HG03280 (cell line): ENCODE measurements around the gene GAPVD1.
"Not testable (repeated sequence)": the region's sequence is repeated elsewhere in the genome, so short reads cannot be mapped to it uniquely, and the experiment has no call there.

Source experiments
- ATAC-seq: cut with Tn5 transposase; IDR thresholded peaks from one replicate; pipeline ENCODE4 v1.9.1; 2021; ENCODE audit warnings: mild to moderate bottlenecking, moderate library complexity; ENCODE audit not compliant: unreplicated experiment

GAPVD1 gene

DNA sequence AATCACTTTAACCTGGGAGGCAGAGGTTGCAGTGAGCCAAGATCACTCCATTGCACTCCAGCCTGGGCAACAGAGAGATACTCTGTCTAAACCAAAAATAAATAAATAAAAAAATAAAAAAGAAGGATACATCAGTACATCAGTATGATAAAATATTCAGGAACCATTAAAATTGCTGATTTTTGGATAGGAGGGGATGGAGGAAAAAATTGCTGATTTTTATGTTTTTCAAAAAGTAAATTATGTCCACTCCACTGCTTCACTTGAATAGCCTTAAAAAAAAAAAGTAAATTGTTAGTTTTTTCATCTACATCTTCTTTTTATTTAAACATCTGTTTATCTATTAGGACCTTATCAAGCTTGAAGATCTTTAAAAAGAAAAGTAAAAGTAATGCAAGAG, 7.4 kb upstream of the GAPVD1 start:
- ATAC-seq: no peak

DNA sequence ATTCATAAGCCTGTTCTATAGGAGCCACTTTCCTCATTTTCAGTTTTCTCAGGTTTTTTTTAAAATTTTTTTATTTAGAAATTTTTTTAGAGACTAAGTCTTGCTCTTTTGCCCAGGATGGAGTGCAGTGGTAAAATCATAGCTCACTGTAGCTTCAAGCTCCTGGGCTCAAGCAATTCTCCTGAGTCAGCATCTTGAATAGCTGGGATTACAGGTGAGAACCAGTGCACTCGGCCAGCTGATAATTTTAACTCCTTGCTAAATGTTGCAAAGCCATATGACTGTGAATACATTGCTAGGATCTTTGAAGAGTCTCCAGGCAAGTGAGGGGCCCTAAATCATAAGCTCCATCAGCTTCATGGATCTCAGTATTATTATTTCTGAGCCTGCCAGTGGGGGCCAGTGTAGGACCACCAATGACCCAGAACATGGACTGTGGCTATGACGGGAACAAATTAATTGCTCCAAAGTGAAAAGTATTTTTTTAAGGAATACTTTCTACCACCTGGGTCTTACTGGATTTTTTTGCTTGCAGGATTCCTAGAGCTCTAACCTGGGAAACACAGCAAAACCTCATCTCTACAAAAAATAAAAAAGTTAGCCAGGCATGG, 5.7 kb upstream of the GAPVD1 start:
- ATAC-seq: no peak

DNA sequence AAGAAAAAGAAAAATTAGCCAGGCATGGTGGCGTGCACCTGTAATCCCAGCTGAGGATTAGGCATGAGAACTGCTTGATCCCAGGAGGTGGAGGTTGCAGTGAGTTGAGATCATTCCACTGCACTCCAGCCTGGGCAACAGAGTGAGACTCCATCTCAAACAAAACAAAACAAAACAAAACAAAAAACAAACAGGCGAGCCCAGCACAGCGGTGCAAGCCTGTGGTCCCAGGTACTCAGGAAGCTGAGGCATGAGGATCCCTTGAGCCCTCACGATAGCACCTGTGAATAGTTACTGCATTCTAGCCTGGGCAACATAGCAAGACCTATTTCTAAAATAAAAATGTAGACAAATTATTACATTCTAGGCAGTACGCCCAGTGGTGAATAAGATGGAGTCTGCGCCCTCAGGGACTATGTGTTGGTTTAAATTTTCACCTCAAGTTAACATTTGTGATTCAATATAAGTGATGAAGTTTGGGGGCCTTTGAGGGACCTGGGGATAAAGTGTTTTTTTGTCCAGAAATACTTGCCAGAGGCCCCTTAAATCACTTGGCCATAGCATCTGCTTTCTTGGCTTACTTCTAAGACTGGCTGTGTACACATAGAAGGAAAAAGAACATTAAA, 3.4 kb upstream of the GAPVD1 start:
- no peak for ATAC-seq

DNA sequence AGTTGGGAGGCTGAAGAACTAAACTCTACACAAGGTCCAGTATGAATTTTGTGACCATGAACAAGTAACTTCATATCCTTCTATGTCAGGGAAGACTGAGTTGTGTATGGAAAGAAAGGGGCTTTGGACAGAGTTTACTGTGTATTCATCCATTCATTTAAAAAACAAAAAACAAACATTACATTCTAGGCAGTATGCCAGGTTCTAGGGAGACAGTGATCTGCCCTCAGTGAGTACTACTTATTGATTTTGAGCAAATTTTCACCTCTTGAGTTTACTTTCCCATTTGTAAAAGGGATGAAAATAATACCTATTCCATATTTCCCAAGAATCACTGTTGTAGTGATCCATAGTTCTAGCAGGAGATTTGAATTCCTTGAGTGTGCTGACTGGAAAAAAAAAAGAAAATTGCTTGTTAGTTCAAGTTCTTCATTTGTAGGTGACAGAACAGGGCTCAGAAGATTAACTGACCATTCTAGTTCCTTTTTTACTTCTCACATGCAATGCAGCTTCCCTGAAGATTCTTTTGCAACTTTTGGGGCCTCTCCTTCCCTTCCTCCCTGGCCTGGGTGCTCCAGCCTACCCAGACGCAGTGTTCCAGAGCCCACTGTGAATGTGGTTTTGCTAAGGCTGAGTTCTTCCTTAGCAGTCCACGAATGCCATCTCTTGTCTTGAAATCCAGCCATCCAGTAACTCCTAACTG, 2.6 kb upstream of the GAPVD1 start:
- no peak for ATAC-seq

DNA sequence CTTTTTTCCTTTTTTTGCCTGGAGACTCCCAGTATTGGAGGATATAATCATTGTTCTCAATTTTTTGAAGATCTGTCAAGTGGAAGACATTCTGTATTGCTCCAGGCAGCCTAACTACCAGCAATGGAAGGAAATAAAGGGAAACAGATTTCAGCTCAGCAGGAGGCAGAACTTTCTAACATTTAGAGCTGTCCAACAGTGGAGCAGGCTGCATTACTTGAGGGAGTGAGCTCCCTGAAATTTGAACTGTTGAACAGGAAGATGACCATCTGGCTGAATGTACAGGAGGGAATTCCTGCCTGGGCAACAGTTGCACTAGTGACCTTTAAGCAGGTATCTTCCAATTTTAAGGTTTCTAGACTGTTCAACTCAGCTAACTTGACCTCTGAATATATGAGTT, 1.1 kb upstream of the GAPVD1 start:
- ATAC-seq: no peak

DNA sequence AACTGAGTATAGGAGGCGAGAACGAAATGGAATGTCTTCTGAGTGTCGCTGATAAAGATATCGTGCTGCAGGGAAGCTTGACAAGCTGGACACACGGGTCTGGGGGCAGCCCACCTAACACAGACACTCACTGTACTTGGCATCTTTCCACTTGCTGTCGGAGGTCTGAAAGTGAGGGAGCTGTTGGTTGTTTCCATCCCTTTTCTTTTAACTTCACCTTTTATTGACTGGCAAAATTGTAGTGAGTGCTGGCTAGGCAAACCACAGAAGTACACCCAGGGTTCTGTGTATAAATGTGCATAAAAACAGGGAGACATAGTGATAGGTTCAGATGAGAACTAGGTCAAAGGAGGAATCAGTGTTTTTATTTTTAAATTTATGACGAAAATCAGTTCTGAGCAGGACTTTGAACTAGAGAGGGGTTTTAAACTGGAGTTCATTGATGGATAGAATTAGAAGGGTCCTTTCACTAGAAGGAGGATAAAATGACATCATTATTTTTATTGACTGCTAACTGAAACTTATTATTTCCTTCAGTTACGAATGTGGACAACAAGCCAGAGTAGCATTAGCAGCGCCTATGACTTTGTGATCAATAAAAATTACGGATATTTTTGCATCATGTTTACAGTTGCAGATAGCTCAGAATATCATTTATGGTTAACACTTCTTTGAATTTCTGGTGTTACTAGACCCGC, 817 bp downstream of the GAPVD1 start:
- no peak for ATAC-seq

DNA sequence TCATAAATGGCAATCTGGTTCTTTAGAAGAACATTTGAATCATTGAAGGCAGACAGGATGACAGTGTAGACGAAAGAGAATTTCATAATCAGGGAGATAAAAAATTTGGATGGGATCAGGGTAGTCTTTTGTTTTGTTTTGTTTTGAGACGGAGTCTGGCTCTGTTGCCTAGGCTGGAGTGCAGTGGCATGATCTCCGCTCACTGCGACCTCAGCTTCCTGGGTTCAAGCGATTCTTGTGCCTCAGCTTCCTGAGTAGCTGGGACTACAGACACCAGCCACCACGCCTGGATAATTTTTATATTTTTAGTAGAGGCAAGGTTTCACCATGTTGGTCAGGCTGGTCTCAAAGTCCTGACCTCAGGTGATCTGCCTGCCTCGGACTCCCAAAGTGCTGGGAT, 2.4 kb downstream of the GAPVD1 start:
- ATAC-seq: not testable (repeated sequence)

DNA sequence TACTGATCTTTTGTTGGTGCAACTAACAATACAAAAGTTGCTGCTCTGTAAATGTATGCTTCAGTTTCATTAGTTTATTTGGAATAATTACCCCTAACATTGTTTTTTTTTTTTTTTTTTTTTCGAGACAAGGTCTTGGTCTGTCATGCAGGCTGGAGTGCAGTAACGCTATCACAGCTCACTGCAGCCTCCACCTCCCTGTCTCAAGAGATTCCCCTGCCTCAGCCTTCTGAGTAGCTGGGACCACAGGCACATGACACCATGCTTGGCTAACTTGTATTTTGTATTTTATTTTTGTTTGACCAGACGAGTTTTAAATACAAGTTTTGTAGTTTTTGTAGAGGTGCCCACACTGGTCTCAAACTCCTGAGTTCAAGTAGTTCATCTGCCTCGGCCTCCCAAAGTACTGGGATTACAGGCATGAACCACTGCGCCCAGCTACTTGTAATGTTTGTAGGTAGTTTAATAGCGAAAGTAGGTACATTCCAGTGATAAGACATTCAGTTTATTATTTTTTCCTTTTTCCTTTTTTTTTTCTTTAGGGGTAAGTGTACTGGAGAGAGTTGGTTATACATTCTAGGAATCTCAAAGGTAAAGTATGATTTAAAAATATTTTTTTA, 6.9 kb downstream of the GAPVD1 start:
- ATAC-seq: no peak

DNA sequence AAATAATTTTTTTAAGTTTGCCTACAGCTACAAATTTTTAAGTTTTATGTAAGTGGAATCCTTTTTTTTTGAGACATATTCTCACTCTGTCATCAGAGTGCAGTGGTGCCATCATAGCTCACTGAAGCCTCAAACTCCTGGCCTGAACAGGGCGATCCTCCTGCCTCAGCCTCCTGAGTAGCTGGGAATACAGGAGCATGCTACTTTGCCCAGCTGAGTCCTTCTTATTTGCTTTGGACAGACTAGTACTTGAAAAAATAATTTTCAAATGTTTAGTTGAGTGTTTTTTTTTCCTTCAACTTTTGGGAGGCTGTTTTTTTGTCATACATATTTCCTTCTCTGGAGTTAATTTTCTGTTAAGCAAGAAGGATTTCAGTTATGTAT, 7.4 kb downstream of the GAPVD1 start:
- no peak for ATAC-seq

DNA sequence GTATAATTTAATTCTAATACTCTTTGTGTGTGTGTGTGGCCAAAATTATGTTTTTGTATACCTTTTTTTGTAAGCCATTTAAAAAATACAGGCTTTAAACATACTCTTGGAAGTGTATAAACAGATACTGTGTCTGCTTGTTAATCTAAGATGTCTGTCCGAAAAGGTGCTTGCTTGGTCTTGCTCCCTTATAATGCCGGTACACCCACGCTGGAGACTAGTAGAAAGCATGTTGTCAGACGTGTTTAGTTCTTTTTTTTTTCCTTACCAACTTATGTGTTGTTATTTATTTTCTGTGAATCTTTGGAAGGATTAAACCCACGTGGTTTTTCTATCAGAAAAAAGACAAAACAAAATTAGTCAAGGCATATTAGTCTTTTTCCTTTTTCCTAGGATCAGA, 9.5 kb downstream of the GAPVD1 start:
- no peak for ATAC-seq

DNA sequence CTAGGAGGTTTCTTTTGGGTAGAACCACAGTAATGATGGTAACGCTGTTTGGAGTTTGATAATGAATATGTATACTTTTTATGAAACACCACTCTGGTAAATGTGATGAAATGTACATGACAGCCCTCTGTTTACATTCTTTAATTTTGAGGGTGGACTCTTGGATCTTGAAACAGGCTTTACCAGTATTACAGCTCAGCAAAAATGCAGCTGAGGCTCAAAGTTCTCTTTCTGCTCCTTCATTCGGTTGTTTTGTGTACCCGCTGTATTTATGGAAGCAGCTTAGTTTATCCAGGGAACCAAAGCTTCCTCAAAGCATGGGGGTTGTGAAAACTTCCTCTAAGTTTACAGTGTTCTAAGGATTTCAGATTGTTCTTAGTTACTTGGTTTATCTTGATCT, 11.1 kb downstream of the GAPVD1 start:
- no peak for ATAC-seq

DNA sequence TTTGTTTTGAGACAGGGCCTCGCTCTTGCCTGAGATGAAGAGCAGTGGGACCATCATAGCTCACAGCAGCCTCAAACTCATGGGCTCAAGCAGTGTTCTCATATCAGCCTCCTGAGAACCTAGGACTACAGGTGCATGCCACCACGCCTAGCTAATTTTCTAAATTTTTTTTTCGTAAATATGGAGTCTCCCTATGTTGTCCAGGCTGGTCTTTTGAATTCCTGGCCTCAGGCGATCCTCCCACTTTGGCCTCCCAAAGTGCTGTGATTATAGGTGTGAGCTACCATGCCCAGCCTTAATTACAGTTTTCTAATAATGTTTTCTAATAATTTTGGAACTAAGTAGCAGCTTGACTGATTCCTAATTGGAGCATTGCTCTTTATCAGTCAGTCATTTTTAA, 15.1 kb downstream of the GAPVD1 start:
- ATAC-seq: no peak

DNA sequence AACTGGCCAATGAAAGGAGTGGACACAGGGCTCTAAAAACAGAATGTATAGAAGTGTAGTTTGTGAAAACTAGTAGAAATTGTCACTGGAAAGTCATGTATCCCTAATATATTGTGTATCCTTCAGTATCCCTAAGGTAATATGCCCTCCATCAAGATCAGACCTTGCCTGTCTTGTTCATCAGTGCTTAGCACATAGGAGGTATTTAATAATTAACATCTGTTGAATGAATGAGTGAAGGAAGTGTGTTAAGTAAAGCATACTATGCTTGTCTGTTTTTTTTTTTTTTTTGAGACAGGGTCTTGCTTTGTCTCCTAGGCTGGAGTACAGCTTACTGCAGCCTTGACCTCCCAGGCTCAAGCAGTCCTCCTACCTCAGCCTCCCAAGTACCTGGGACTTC, 15.8 kb downstream of the GAPVD1 start:
- ATAC-seq: no peak

DNA sequence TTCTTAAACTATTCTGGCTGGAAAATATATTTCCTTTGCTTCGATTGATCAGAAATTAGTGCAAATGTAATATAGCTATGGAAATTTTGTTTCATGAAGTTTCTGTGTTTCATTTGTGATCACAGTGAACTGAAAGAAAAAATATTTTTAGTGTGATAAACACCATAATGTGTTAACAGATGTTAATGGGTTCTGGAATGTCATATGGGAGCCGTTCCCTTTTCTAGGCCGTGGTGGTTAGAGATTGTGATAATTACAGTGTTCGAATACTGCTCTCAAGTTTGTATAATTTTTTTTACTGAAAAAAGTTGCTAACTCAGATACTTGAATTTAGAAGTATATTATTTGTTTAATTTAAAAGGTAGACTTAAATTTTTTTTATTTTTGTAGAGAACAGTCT, 19.3 kb downstream of the GAPVD1 start:
- no peak for ATAC-seq

DNA sequence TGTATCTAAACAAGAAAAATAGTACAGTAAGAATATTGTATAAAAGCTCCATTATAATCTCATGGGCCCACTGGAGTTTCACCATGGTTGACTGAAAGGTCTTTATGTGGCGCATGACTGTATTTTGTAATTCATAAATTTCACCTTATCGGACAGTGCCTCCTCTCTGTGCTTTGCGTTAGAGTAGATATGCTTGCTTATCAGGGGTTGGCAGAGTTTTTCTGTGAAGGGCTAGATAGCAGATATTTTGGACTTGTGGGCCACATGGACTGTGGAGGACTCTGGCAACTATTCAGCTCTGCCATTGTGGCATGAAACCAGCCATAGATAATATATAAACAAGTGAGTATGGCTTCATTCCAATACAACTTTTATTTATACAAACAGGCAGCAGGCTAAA, 23.2 kb downstream of the GAPVD1 start:
- ATAC-seq: no peak

DNA sequence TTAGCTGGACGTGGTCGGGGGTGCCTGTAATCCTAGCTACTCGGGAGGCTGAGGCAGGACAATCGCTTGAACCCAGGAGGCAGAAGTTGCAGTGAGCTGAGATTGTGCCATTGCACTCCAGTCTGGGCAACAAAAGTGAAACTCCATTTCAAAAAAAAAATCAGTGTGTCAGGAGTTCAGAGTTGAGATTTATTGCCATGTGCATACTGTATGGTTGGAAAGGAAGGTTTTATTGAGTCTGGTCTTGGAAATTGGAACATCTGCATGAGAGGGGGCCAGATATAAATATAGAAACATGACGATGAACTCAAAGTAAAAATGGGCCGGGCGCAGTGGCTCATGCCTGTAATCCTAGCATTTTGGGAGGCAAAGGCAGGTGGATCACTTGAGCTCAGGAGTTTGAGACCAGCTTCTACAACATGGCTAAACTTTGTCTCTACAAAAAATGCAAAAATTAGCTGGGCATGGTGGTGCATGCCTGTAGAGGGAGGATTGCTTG, 25.4 kb downstream of the GAPVD1 start:
- ATAC-seq: not testable (repeated sequence)

DNA sequence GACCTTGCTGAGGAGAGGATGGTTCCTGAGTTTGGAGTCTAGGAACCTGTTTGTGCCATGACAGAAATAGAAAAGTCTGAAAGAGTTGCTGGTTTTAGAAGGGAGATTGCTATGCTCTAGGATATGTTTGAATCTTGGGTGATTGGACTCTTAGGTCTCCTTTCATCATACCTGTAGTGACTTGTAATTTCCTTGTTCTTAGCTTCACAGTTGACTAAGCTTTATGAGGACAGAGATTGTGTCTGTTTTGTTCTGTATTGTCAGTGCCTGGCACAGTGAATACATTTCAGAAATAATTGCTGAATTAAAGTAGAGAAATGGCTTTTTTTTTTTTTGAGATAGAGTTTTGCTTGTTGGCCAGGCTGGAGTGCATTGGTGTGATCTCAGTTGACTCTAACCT, 31.5 kb downstream of the GAPVD1 start:
- no peak for ATAC-seq

DNA sequence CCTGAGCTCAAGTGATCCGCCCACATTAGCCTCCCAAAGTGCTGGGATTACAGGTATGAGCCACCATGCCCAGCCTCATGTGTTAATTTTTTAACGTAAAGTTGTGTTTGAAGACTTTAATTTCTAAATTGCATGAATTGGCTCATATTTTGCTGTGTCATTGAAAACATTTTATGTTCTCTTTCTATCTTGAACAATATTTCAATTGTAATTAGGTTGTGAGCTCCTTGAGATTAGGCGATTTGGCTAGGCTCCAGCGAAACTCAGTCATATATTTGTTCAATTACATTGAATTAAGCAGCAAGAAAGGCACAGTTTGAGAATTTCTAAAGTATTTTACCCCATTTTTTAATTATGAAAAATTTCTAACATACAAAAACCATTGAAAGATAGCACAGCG, 34.0 kb downstream of the GAPVD1 start:
- no peak for ATAC-seq

DNA sequence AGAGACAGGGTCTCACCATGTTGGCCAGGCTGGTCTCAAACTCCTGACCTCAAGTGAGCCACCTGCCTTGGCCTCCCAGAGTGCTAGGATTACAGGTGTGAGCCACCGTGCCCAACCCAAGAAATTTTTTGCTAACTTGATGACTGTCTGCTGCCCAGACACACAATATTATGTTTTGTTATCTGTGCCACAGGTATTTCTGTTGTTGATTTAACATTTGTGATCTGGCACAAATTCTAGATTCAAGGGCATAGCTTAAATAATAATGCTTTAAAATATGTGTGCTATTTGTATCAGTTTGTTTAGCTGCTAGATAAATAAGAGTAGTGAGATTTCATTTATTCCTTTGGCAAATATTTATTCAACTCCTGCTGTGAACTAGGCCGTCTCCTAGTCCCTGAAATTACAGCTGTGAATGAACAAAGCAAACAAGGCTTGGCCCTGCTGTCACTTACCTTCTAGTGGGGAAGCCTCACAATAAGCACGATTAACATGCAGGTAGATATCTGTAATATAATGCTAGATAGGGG, 35.3 kb downstream of the GAPVD1 start:
- ATAC-seq: no peak

DNA sequence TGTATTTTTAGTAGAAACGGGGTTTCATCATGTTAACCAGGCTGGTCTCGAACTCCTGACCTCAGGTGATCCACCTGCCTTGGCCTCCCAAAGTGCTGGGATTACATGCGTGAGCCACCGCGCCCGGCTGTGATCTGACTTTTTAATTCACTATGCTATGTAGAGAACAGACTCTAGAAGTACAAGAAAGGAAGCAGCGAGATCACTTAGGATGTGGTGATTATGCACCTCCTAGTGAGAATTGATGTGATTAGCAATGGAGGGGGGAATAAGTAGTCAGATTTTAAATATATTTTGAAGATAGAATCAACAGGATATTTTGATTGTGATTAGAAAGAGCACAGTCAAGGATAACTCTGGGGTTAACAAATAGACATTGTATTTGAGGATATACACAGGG, 36.3 kb downstream of the GAPVD1 start:
- no peak for ATAC-seq

DNA sequence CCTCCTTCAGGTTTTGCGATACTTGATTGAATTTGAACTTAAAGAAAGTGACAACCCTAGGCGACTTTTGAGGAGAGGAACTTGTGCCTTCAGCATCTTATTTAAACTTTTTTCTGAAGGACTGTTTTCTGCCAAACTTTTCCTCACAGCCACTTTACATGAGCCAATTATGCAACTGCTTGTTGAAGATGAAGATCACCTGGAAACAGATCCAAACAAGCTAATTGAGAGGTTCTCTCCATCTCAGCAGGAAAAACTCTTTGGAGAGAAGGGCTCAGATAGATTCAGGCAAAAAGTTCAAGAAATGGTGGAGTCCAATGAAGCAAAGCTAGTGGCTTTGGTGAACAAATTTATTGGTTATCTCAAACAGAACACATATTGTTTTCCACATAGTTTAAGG, 40.6 kb downstream of the GAPVD1 start:
- ATAC-seq: no peak
